ENCODE measurements around the gene GFOD2.
A peak's percentile ranks its signal among the peaks of the same experiment; 100 is the strongest.
"Not testable (repeated sequence)": the region's sequence is repeated elsewhere in the genome, so short reads cannot be mapped to it uniquely, and the experiment has no call there.

The GFOD2 gene

GRCh38 chr16:67719048-67719777 lies at the start of gene GFOD2:
GFOD2 (minus strand) TSS chr16:67719316; CDS start chr16:67685715, 33,601 bp downstream.
- peak; percentile 96 for DNase-seq (ENCODE audit: low spot score)

- no peak for DNase-seq (ENCODE audit: low spot score)
These were observed 48.8 kb upstream of the GFOD2 start for GRCh38 chr16:67767953-67768352.

GRCh38 chr16:67766291-67766690 lies 47.2 kb upstream of the GFOD2 start:
- no peak for DNase-seq (ENCODE audit: low spot score)

- DNase-seq (ENCODE audit: low spot score), result no peak
These were observed 45.1 kb upstream of the GFOD2 start for GRCh38 chr16:67764158-67764667.

- DNase-seq (ENCODE audit: low spot score), result no peak
These were observed 44.0 kb upstream of the GFOD2 start for GRCh38 chr16:67763066-67763465.

GRCh38 chr16:67762385-67762784 lies 43.3 kb upstream of the GFOD2 start:
- DNase-seq (ENCODE audit: low spot score), result no peak

- no peak for DNase-seq (ENCODE audit: low spot score)
These were observed 42.8 kb upstream of the GFOD2 start for GRCh38 chr16:67761924-67762323.

- DNase-seq (ENCODE audit: low spot score), result no peak
These were observed 41.8 kb upstream of the GFOD2 start for GRCh38 chr16:67760956-67761230.

- no peak for DNase-seq (ENCODE audit: low spot score)
These were observed 41.3 kb upstream of the GFOD2 start for GRCh38 chr16:67760206-67760955.

- DNase-seq (ENCODE audit: low spot score), result no peak
These were observed 39.9 kb upstream of the GFOD2 start for GRCh38 chr16:67758966-67759365.

GRCh38 chr16:67758006-67758405 lies 38.9 kb upstream of the GFOD2 start:
- DNase-seq (ENCODE audit: low spot score), result no peak

GRCh38 chr16:67752641-67753040 lies 33.5 kb upstream of the GFOD2 start:
- DNase-seq (ENCODE audit: low spot score), result no peak

- DNase-seq (ENCODE audit: low spot score), result not testable (repeated sequence)
These were observed 32.2 kb upstream of the GFOD2 start for GRCh38 chr16:67751331-67751730.

GRCh38 chr16:67750466-67750865 lies 31.4 kb upstream of the GFOD2 start:
- no peak for DNase-seq (ENCODE audit: low spot score)

- DNase-seq (ENCODE audit: low spot score), result no peak
These were observed 30.4 kb upstream of the GFOD2 start for GRCh38 chr16:67749436-67750078.

GRCh38 chr16:67748834-67749233 lies 29.7 kb upstream of the GFOD2 start:
- DNase-seq (ENCODE audit: low spot score), result no peak

- DNase-seq (ENCODE audit: low spot score), result no peak
These were observed 27.7 kb upstream of the GFOD2 start for GRCh38 chr16:67746846-67747245.

- no peak for DNase-seq (ENCODE audit: low spot score)
These were observed 22.0 kb upstream of the GFOD2 start for GRCh38 chr16:67741118-67741517.

- DNase-seq (ENCODE audit: low spot score), result no peak
These were observed 21.3 kb upstream of the GFOD2 start for GRCh38 chr16:67740391-67740790.

GRCh38 chr16:67736858-67737257 lies 17.7 kb upstream of the GFOD2 start:
- DNase-seq (ENCODE audit: low spot score), result no peak

GRCh38 chr16:67734731-67735201 lies 15.7 kb upstream of the GFOD2 start:
- DNase-seq (ENCODE audit: low spot score), result no peak

GRCh38 chr16:67733734-67734470 lies 14.8 kb upstream of the GFOD2 start:
- DNase-seq (ENCODE audit: low spot score), result no peak

Data from CD4-positive, alpha-beta T cell treated with Interleukin-6 at 100 ng/mL for 8 hours (primary cell).